Activated naive CD4-positive, alpha-beta T cell treated with anti-CD3 and anti-CD28 coated beads, Interleukin-2, amount 50 U/mL, for 16 hours (primary cell): ENCODE data around the gene CYP2A6.

Experiments used
- DNase-seq: peaks from one replicate; pipeline ENCODE4 v3.0.0-alpha.2; 2020

The CYP2A6 gene

DNA sequence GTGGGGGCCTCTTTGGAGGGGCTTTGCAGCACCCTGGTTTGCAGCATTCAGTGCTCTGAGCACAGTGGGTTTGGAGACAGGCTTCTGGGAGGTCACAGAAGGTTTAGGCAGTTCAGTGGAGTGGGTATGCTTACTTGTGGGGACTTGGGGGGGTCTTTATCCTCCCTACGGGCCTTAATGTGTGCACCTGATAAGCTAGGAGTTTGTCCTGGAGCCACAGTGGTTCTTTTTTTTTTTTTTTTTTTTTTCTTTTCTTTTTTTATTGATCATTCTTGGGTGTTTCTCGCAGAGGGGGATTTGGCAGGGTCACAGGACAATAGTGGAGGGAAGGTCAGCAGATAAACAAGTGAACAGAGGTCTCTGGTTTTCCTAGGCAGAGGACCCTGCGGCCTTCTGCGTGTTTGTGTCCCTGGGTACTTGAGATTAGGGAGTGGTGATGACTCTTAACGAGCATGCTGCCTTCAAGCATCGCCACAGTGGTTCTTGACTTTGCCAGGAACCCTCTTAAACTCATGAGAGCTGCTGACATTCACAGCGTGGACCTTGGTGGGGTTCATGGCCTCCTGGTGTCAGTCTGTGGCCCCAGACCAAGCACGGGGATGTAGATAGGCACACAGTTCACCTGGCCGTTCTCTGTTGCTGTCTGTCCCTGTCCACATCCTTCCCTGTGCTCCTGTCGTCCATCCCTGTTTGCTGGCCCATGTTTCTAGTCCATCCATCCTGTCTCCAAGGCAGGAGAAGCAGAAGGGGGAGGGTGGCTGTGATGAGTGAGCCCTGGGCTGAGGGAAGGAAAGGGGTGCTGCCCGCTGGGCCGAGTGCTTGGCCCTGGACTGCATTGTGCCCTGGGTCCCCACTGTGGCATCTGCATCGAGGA lies 48.6 kb downstream of the CYP2A6 start:
- DNase-seq = no peak

- DNase-seq = no peak
Observed at GRCh38 chr19:40800997-40801377, 49.3 kb downstream of the CYP2A6 start.

DNA sequence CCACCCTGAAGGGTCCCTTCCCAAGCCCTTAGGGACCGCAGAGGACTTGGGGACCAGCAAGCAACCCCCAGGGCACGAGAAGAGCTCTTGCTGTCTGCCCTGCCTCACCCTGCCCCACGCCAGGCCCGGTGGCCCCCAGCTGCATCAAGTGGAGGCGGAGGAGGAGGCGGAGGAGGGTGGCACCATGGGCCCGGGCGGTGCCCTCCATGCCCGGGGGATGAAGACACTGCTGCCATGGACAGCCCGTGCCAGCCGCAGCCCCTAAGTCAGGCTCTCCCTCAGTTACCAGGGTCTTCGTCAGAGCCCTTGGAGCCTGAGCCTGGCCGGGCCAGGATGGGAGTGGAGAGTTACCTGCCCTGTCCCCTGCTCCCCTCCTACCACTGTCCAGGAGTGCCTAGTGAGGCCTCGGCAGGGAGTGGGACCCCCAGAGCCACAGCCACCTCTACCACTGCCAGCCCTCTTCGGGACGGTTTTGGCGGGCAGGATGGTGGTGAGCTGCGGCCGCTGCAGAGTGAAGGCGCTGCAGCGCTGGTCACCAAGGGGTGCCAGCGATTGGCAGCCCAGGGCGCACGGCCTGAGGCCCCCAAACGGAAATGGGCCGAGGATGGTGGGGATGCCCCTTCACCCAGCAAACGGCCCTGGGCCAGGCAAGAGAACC lies 49.8 kb downstream of the CYP2A6 start:
- no peak for DNase-seq

DNA sequence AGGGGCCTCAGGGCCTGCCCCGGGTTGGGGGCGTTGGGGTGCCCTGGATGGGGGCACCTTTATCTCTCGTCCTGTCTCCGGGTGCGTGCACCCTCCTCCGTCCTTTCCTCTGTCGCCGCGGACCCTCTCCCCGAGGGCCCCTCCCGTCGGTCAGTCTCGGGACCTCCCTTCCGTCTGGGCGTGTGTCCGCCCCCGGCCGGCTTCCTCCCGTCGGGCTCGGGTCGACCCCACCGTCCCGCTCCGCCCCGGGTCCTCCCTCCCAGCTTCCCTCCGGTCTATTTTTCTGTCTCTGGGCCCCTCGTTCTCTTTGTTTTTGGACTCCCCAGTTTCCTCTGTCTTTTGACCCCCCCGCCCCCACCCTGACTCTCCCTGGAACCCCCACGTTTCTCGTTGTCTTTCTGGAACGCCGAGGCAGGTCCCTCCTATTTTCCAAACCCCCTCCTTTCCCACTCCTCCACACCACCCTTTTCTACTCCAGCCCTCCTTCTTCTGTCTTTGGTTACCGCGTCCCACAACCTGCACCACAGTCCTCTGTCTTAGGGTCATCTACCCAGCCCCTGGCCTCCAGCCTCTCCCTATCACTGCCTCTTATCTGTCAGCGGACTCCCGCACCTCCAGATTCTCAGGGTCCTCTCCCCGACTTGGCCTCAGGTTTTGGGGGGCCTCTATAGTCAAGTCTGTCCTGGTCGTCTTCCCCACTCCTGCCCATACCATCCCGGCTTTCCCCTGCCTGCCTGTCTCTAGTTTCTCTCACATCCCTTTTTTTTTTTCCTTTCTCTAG lies 50.5 kb downstream of the CYP2A6 start:
- no peak for DNase-seq

GRCh38 chr19:40798683-40799557 lies 51.3 kb downstream of the CYP2A6 start, which contains the start of gene EGLN2:
Gene EGLN2, plus strand, starts transcription at chr19:40799191. Its CDS starts 1,382 bp downstream, at chr19:40800573.
- peak; percentile 100 for DNase-seq

GRCh38 chr19:40797963-40798682 lies 52.1 kb downstream of the CYP2A6 start:
- DNase-seq = peak; percentile 67

GRCh38 chr19:40797166-40797962 lies 52.9 kb downstream of the CYP2A6 start:
- no peak for DNase-seq
